Stomach (tissue), 4 donors: ENCODE measurements around the gene MANBA.

Experiments used
- CTCF ChIP-seq, 7 experiments: fragments of 450-650 bp in 4 of 7; fragments of 200-600 bp in 3 of 7; sonication (generic) in 3 of 7; IDR thresholded peaks; one replicate each; pipeline ENCODE4 v1.5.1; 2016 to 2019; ENCODE audit warnings: antibody characterized with exemption in 7 of 7, control low read depth in 2 of 7, mild to moderate bottlenecking in 1 of 7
- EP300 ChIP-seq: sonication (generic); formaldehyde crosslinking; IDR thresholded peaks from one replicate; pipeline ENCODE4 v1.6.1; 2017; ENCODE audit warnings: antibody characterized with exemption
- POLR2A ChIP-seq, 4 donors: fragments of 450-650 bp; IDR thresholded peaks; one replicate each; pipeline ENCODE4 v1.6.1; 2016; ENCODE audit warnings: antibody characterized with exemption in 4 of 4, control low read depth in 2 of 4, mild to moderate bottlenecking in 1 of 4, moderate library complexity in 1 of 4
- POLR2AphosphoS5 ChIP-seq, 3 donors: sonication (generic); formaldehyde crosslinking; IDR thresholded peaks; one replicate each; pipeline ENCODE4 v1.6.1; 2016; ENCODE audit warnings: antibody characterized with exemption in 3 of 3

GRCh38 chr4:102760645-102761295 lies at the start of gene MANBA:
- TF ChIP-seq CTCF (IDR thresholded peaks at IDR 0.05) (no peak), POLR2A (IDR thresholded peaks at IDR 0.05) (no peak), POLR2AphosphoS5 (IDR thresholded peaks at IDR 0.05) (peak; percentile 55 to 90 (median 79)), EP300 (no peak)
